Osteoblast (primary cell): ENCODE measurements around the gene LMAN1L. TPM values are rescaled to one million over a fixed set of nuclear protein-coding genes. Genes with fewer than 3 reads are reported as not detected.

Experiments used
- DNase-seq: peaks from one replicate; pipeline ENCODE4 v3.0.0; 2011; ENCODE audit warnings: low spot score, mixed read lengths; ENCODE audit not compliant: insufficient read length; ENCODE audit errors: missing footprints
- H2AFZ ChIP-seq: 2 replicates; pipeline ENCODE4 v1.6.0; 2011; ENCODE audit warnings: mild to moderate bottlenecking, low read length
- H3K27ac ChIP-seq: 2 replicates; pipeline ENCODE4 v1.5.1; 2011; ENCODE audit warnings: mild to moderate bottlenecking, low read depth, low read length, moderate library complexity
- H3K27me3 ChIP-seq: 2 replicates; pipeline ENCODE4 v1.6.0; 2012; ENCODE audit warnings: mild to moderate bottlenecking, control low read depth, inconsistent platforms, low read length, moderate library complexity; ENCODE audit not compliant: insufficient read depth
- H3K36me3 ChIP-seq: 2 replicates; pipeline ENCODE4 v1.5.1; 2011; ENCODE audit warnings: mild to moderate bottlenecking, low read length, control low read depth, moderate library complexity; ENCODE audit not compliant: insufficient read depth
- H3K4me1 ChIP-seq: 2 replicates; pipeline ENCODE4 v1.5.1; 2011; ENCODE audit warnings: mild to moderate bottlenecking, low read length, control low read depth, moderate library complexity; ENCODE audit not compliant: insufficient read depth
- H3K4me2 ChIP-seq: 2 replicates; pipeline ENCODE4 v1.6.0; 2011; ENCODE audit warnings: mild to moderate bottlenecking, low read length; ENCODE audit not compliant: insufficient read depth
- H3K4me3 ChIP-seq: fragments of 200-600 bp; sonication (generic); 3 replicates; pipeline ENCODE4 v1.5.1; 2012; ENCODE audit warnings: mild to moderate bottlenecking, low read length, inconsistent platforms; ENCODE audit not compliant: insufficient read depth
- H3K79me2 ChIP-seq: 2 replicates; pipeline ENCODE4 v1.6.0; 2012; ENCODE audit warnings: mild to moderate bottlenecking, low read length, control low read depth, inconsistent platforms; ENCODE audit not compliant: insufficient read depth
- H3K9me3 ChIP-seq: 2 replicates; pipeline ENCODE4 v1.5.1; 2011; ENCODE audit warnings: low read depth, low read length, control low read depth
- H4K20me1 ChIP-seq: 2 replicates; pipeline ENCODE4 v1.6.0; 2012; ENCODE audit warnings: mild to moderate bottlenecking, low read length, control low read depth; ENCODE audit not compliant: insufficient read depth
- CTCF ChIP-seq: IDR thresholded peaks from 2 replicates; pipeline ENCODE4 v1.5.1; 2011; ENCODE audit warnings: mild to moderate bottlenecking, low read depth, low read length, moderate library complexity; ENCODE audit errors: extremely low read depth
- total RNA-seq: library from RNA; depleted of rRNA; stranded (reverse); fragments of >200 nt; gene quantifications from 2 replicates; pipeline ENCODE4 v1.2.3, GENCODE V29; 2012

The LMAN1L gene
- total RNA-seq, 1 donor = not detected

- peaks cover 5% of the 10 kb centered on the region for H3K36me3 ChIP-seq
- H3K4me2 ChIP-seq = no peak overlapping the region
- no peak overlapping the region for H2AFZ ChIP-seq
- no peak overlapping the region for H3K27ac ChIP-seq
- no peaks in the 10 kb centered on the region for H3K9me3 ChIP-seq
- H3K27me3 ChIP-seq = no peaks in the 10 kb centered on the region
- H4K20me1 ChIP-seq = peaks cover 51% of the 10 kb centered on the region
- H3K4me3 ChIP-seq = no peak overlapping the region
- TF ChIP-seq CTCF = no peak
- H3K79me2 ChIP-seq = peaks cover 69% of the 10 kb centered on the region
- no peak for DNase-seq
- peaks cover 19% of the 10 kb centered on the region for H3K4me1 ChIP-seq
Measured at GRCh38 chr15:74870436-74871215, 58.0 kb downstream of the LMAN1L start.

GRCh38 chr15:74872702-74873035 lies 60.0 kb downstream of the LMAN1L start:
- Histone ChIP-seq H2AFZ (peak overlapping the region; percentile 95), H3K4me1 (peaks cover 12% of the 10 kb centered on the region), H3K79me2 (peaks cover 51% of the 10 kb centered on the region), H3K36me3 (peaks cover 5% of the 10 kb centered on the region), H3K9me3 (no peaks in the 10 kb centered on the region), H3K4me2 (peak overlapping the region; percentile 100), H3K4me3 (peak overlapping the region; percentile 96), H3K27ac (peak overlapping the region; percentile 96), H4K20me1 (peaks cover 34% of the 10 kb centered on the region), H3K27me3 (peaks cover 7% of the 10 kb centered on the region)
- no peak for TF ChIP-seq CTCF
- no peak for DNase-seq

GRCh38 chr15:74873036-74873755 lies 60.6 kb downstream of the LMAN1L start, which contains the start of gene SCAMP2:
SCAMP2 (minus strand) TSS chr15:74873365; CDS start chr15:74873255, 110 bp downstream.
- H3K36me3 ChIP-seq = peaks cover under 1% of the 10 kb centered on the region
- H3K4me3 ChIP-seq = peak within 1 kb of the TSS; percentile 96
- H3K27ac ChIP-seq = peak within 1 kb of the TSS; percentile 96
- H3K9me3 ChIP-seq = no peaks in the 10 kb centered on the region
- peak within 1 kb of the TSS; percentile 95 for H2AFZ ChIP-seq
- DNase-seq = peak; percentile 99
- peak within 1 kb of the TSS; percentile 100 for H3K4me2 ChIP-seq
- TF ChIP-seq CTCF = no peak
- peaks cover 7% of the 10 kb centered on the region for H3K27me3 ChIP-seq
- H4K20me1 ChIP-seq = peaks cover 30% of the 10 kb centered on the region
- peaks cover 46% of the 10 kb centered on the region for H3K79me2 ChIP-seq
- peaks cover 12% of the 10 kb centered on the region for H3K4me1 ChIP-seq
